Spinal cord (tissue), 10 donors: Measurements from ENCODE around the gene PDLIM5. TPM values are rescaled to one million over a fixed set of nuclear protein-coding genes. Genes with fewer than 3 reads are reported as not detected.
A peak's percentile ranks its signal among the peaks of the same experiment; 100 is the strongest.

Source experiments
- DNase-seq, 6 donors: peaks; one replicate each; pipeline versions ENCODE4 v3.0.0 to v3.0.0-alpha.2; 2013 to 2015; ENCODE audit warnings: low spot score in 6 of 6, low read depth in 4 of 6
- H3K27ac ChIP-seq: one replicate; pipeline ENCODE4 v1.5.1; 2013; ENCODE audit warnings: low read depth, low read length, control low read depth
- H3K27me3 ChIP-seq: one replicate; pipeline ENCODE4 v1.6.1; 2013; ENCODE audit warnings: low read length; ENCODE audit not compliant: control insufficient read depth, insufficient read depth
- H3K36me3 ChIP-seq: one replicate; pipeline ENCODE4 v1.6.1; 2013; ENCODE audit warnings: low read length; ENCODE audit not compliant: control insufficient read depth, insufficient read depth
- H3K4me1 ChIP-seq: one replicate; pipeline ENCODE4 v1.6.1; 2013; ENCODE audit warnings: low read length; ENCODE audit not compliant: control insufficient read depth, insufficient read depth
- H3K4me3 ChIP-seq: one replicate; pipeline ENCODE4 v1.5.1; 2013; ENCODE audit warnings: low read depth, low read length, control low read depth
- H3K9me3 ChIP-seq: one replicate; pipeline ENCODE4 v1.6.1; 2013; ENCODE audit warnings: low read length; ENCODE audit not compliant: control insufficient read depth, insufficient read depth
- WGBS: methylation state at CpG from one replicate; pipeline ENCODE4 v1.1.5; 2013; ENCODE audit warnings: missing lambda C conversion rate; ENCODE audit not compliant: insufficient coverage; 5-methylcytosine and 5-hydroxymethylcytosine counted together
- polyA plus RNA-seq, 2 donors: library from polyadenylated mRNA; unstranded; fragments of 120-200 nt; gene quantifications; one replicate each; pipeline ENCODE4 v1.2.1, GENCODE V29; 2013; ENCODE audit not compliant: insufficient read length in 2 of 2
- total RNA-seq, 2 donors: library from RNA; depleted of rRNA in 1 of 2; stranded (reverse); fragments of 120-200 nt in 1 of 2; fragments of >200 nt in 1 of 2; gene quantifications; one replicate each; pipeline versions ENCODE4 v1.2.3 to v1.2.4, GENCODE V29; 2013 to 2014
- donor health status: healthy.

The PDLIM5 gene
- total and polyA plus RNA-seq, 4 donors = 43.7 to 102 (median 72.0) TPM

DNA sequence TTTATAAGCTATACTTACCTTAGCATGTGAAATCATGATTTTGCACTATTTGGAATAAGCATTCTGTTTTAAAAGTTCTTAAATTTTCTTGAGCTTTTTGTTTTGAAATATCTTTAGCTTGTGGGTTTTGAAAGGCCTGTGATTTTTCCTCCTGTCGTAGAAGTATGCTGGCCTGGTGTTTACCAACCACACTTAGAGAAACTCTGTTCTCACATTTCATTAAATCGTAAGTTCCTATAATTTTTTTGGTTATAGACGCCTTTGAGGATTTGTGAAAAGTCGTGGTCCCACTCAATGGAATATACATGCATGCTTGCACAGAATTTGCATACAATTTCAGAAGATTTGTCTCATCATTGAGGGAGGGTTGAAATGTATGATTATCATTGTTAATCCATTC is 63.6 kb downstream of the PDLIM5 start:
- Histone ChIP-seq H3K4me3 (no peak overlapping the region), H3K36me3 (no peaks in the 10 kb centered on the region), H3K9me3 (peaks cover 2% of the 10 kb centered on the region), H3K4me1 (no peaks in the 10 kb centered on the region), H3K27me3 (no peaks in the 10 kb centered on the region), H3K27ac (no peak overlapping the region)
- DNase-seq = no peak
- no CpG with 5 or more reads among the region's 4 CpGs for WGBS

GRCh38 chr4:94516067-94516466 is 64.3 kb downstream of the PDLIM5 start:
- DNase-seq = no peak
- Histone ChIP-seq H3K4me3 (no peak overlapping the region), H3K27ac (no peak overlapping the region), H3K9me3 (peaks cover 2% of the 10 kb centered on the region), H3K36me3 (no peaks in the 10 kb centered on the region), H3K27me3 (no peaks in the 10 kb centered on the region), H3K4me1 (no peaks in the 10 kb centered on the region)
- WGBS = 83% methylated on average over 1 of the region's 3 CpGs

DNA sequence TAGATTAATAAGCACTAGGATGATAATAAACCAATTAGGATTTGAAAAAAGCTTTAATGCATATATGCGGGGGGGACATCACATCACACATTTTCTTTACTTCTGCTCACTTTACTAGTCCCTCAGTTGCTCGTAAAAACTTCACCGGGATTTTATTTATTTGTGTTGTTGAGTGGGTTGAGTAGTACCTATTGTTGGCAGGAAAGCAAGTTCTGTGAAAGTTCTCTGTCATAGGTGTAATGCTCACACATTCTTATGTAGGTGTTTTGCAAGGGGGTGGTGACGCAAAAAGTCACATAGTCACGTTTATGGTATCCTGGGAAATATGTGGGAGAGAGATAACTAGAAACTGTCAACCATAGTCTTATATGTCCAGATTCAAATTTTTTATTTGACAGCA is 65.3 kb downstream of the PDLIM5 start:
- Histone ChIP-seq H3K4me1 (no peaks in the 10 kb centered on the region), H3K4me3 (no peak overlapping the region), H3K9me3 (peaks cover 2% of the 10 kb centered on the region), H3K36me3 (no peaks in the 10 kb centered on the region), H3K27me3 (no peaks in the 10 kb centered on the region), H3K27ac (no peak overlapping the region)
- DNase-seq = no peak
- WGBS = no CpG with 5 or more reads among the region's 5 CpGs

DNA sequence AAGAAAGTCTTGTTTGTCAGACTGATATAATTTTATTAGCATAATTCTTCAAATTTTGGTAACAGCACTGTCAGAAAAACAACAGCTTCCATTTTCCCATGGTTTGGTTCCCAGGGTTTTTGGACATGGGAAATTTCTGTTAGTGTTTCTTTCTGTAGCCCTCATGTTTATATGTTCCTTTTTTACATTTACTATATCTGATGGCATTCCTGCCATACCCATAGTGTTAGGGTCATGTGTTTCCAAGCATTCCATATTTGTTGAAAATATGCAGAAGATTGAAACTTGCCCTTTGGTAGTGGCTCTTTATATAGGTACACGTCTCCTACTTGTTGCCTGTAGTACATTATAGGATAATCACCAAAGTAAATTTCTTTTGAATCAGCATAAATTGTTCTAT is 65.8 kb downstream of the PDLIM5 start:
- no peak for DNase-seq
- Histone ChIP-seq H3K36me3 (no peaks in the 10 kb centered on the region), H3K4me1 (no peaks in the 10 kb centered on the region), H3K4me3 (no peak overlapping the region), H3K27ac (no peak overlapping the region), H3K27me3 (no peaks in the 10 kb centered on the region), H3K9me3 (peaks cover 2% of the 10 kb centered on the region)
- no CpG with 5 or more reads among the region's 1 CpG for WGBS

DNA sequence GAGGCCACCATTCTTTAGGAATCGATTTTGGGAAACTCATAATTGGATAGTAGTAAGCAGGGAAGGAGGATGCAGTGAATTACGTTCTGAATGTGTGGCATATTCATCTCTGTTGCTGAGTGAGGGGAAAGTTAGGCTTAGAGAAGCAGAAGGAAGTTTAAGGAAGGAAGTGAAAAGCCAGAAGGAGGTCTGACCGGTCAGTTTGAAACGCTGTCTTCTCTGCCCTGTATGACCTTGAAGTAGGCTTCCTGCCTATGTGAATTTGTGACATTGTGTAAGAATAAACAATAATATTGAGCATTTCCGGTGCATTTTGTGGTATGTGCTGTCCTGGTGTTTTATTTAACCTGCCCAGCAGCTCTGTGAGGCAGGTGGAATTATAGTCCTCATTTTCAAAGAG is 67.3 kb downstream of the PDLIM5 start:
- H3K9me3 ChIP-seq = no peaks in the 10 kb centered on the region
- H3K27ac ChIP-seq = no peak overlapping the region
- no peak for DNase-seq
- no peaks in the 10 kb centered on the region for H3K27me3 ChIP-seq
- H3K4me1 ChIP-seq = no peaks in the 10 kb centered on the region
- H3K36me3 ChIP-seq = no peaks in the 10 kb centered on the region
- WGBS = 86% methylated on average over 3 of the region's 5 CpGs
- no peak overlapping the region for H3K4me3 ChIP-seq

GRCh38 chr4:94519925-94520789 is 68.4 kb downstream of the PDLIM5 start:
- WGBS = 80% methylated on average over 1 of the region's 4 CpGs

GRCh38 chr4:94523033-94523580 is 71.4 kb downstream of the PDLIM5 start:
- Histone ChIP-seq H3K4me3 (no peak overlapping the region), H3K4me1 (no peaks in the 10 kb centered on the region), H3K36me3 (no peaks in the 10 kb centered on the region), H3K27me3 (no peaks in the 10 kb centered on the region), H3K9me3 (no peaks in the 10 kb centered on the region), H3K27ac (no peak overlapping the region)
- no peak for DNase-seq

More at GRCh38 chr4:94519925-94520789, 68.4 kb downstream of the PDLIM5 start:
- Histone ChIP-seq H3K9me3 (no peaks in the 10 kb centered on the region), H3K27me3 (no peaks in the 10 kb centered on the region), H3K4me3 (no peak overlapping the region), H3K4me1 (no peaks in the 10 kb centered on the region), H3K27ac (no peak overlapping the region), H3K36me3 (no peaks in the 10 kb centered on the region)
- DNase-seq = peak in 1 of 6 donors; percentile 13

- Histone ChIP-seq H3K36me3 (no peaks in the 10 kb centered on the region), H3K9me3 (no peaks in the 10 kb centered on the region), H3K27ac (no peak overlapping the region), H3K27me3 (no peaks in the 10 kb centered on the region), H3K4me3 (no peak overlapping the region), H3K4me1 (no peaks in the 10 kb centered on the region)
- no peak for DNase-seq
- 100% methylated on average over 2 of the region's 3 CpGs for WGBS
These were observed 71.9 kb downstream of the PDLIM5 start for GRCh38 chr4:94523617-94524016.

DNA sequence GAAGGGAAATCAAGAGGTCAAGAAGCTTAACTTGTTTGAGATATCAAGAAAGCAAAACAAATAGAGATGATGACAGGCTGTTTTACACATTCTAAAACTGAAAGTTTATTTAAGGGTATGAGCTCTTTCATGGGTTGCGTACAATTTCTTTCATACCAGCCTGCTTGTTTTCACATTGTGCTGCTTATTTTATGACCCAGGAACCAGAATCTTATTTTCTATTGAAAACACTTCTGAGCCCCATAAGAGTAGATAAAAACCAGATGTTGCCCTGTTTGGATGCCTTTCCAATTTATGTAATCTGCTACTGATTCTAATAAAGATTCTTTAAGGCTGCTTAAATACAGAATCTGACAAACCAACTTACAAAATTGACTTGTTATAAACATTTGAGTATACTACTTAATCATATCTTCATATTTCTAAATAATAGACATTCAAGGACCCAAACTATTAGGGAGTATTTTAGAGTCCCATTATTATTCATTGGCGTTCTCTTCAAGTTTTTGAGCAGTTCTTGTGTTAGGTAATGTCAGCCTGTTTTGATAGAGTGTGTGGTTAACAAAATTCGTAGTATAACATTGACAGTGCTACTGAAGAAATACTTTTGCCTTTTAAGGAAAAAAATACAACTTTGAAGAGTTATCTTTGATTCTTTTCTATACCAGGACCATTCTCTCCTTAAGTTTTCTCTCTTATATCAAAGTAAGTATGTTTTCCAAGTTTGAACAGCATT is 74.4 kb downstream of the PDLIM5 start:
- H3K27ac ChIP-seq = no peak overlapping the region
- H3K4me3 ChIP-seq = no peak overlapping the region
- H3K4me1 ChIP-seq = no peaks in the 10 kb centered on the region
- H3K36me3 ChIP-seq = no peaks in the 10 kb centered on the region
- no CpG with 5 or more reads among the region's 3 CpGs for WGBS
- no peaks in the 10 kb centered on the region for H3K27me3 ChIP-seq
- no peak for DNase-seq
- H3K9me3 ChIP-seq = no peaks in the 10 kb centered on the region
